Right lung (tissue), 5 donors: Measurements from ENCODE around the gene PARK7. TPM values are rescaled to one million over a fixed set of nuclear protein-coding genes. Genes with fewer than 3 reads are reported as not detected.

Experiments used
- DNase-seq, 2 donors: peaks; one replicate each; pipeline ENCODE4 v3.0.0-alpha.2; 2013
- polyA plus RNA-seq, 5 donors: library from polyadenylated mRNA; unstranded; fragments of 120-200 nt; gene quantifications; one replicate each; pipeline versions ENCODE4 v1.2.1 to v1.2.3, GENCODE V29; 2013; ENCODE audit warnings: inconsistent platforms in 1 of 5, low replicate concordance in 1 of 5; ENCODE audit not compliant: insufficient read length in 5 of 5, insufficient read depth in 1 of 5

Gene PARK7
- polyA plus RNA-seq, 5 donors, result 270 to 347 (median 299) TPM

DNA sequence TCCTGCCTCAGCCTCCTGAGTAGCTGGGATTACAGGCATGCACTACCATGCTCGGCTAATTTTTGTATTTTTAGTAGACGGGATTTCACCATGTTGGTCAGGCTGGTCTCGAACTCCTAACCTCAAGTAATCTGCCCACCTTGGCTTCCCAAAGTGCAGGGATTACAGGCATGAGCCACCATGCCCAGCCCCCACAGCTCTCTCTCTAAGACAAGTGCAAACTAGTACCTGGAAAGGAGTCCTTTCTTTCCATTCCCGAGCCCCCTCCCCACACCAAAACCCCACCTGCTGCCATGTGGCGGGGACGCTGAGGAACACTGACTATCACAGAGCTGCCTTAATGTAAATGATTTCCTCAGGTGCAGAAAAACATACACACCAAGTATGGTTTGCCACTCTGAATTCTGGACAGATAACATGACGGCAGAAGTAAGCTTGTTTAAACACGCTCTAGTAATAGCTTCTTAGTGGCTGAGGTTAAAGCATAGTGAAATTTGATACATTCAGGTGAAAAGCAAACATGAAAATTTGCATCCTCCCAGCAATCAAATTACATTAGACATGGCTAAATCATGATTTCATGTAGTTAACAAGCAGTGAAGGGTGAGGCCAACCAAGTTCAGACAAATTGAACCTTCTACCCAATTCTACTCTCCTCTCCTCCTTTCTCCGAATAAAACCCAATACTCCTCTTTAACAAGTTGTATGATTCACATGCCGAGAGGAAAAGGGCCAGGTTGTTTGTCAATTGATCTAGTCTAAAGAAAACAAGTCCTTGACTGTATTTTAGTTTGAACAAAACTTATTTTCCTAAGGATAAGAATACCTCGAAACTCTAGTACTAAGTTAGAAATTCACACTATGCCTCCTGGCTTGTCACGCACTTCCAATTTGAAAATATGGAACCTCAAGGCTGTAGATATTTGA, 44.8 kb downstream of the PARK7 start:
- no peak for DNase-seq

DNA sequence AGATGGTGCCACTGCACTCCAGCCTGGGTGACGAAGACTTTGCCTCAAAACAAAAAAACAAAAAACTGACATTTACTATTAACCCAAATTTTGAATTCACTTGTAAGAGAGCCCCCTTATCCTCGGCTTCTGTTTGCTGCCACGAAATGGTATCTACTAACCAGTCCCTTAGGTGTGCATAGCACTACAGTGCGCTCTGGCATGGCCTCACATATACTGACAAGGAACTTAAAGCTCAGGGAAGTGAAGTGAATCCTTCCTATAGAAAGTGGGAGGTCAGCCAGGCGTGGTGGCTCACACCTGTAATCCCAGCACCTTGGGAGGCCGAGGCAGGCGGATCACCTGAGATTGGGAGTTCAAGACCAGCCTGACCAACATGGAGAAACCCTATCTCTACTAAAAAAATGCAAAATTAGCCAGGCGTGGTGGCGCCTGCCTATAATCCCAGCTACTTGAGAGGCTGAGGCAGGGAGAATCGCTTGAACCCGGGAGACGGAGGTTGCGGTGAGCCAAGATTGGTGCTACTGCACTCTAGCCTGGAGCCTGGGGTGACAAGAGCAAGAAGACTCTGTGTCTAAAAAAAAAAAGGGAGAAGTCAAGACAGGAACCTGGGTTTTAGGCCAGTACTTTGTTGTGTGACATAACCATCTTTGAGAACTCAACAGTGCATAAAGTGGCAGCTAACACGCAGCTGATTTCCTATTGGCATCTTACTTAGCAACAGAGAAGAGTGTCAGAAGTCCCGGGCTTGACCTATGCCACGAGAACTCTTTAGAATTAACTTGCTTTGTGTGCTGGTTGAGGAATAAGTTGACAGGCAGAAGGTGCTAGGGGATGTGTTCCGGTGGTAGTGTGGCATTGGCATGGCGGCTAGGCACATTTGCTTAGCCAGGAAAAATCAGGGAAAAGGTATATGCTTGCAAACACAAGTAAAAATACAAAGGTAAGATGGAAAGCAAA, 47.8 kb downstream of the PARK7 start:
- no peak for DNase-seq

DNA sequence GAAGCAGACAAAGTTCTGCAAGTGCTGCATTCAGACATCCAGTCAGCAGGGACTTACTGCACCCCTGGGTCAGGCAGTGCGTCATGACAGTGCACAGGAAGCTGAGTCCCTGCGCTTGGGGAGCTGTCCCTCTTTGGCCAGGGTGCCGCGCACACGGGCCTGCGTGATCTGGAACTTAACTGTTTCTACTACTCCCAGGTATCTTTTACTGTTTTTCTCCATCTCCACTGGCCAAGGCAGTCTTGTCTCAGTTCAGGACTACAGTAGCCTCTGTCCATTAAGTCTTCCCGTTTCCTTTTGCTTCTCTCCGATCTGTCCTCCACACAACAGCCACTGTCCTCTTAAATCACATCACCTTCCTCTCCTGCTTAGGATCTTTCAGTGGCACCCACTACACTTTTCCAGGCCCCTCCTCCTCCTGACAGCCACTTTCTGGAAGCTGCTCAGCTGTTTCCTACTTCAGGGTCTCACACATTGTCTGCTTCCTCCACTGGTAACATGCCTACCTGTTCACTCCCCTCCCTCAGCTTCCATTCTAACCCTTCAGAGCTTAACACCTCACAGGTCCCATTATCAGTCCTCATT, 48.7 kb downstream of the PARK7 start:
- no peak for DNase-seq

DNA sequence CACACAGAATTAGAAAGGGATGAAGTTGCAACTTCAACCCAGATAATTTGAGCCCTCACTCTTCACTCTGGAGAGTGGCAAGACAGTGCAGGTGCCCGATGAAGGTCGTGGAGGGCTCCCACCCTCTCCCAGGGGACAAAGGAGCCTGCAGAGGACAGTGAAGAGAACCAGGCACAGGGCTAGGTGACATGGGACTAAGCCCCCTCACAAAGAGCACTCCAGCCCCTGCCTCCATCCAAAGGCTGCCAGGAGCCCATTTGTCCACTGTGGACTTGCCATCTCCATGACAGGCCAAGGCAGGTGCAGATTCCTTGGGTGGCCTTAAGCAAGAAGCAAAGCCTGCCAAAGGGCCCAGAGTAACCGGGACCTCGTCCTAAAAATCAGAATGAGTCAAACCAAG, 49.5 kb downstream of the PARK7 start:
- no peak for DNase-seq

DNA sequence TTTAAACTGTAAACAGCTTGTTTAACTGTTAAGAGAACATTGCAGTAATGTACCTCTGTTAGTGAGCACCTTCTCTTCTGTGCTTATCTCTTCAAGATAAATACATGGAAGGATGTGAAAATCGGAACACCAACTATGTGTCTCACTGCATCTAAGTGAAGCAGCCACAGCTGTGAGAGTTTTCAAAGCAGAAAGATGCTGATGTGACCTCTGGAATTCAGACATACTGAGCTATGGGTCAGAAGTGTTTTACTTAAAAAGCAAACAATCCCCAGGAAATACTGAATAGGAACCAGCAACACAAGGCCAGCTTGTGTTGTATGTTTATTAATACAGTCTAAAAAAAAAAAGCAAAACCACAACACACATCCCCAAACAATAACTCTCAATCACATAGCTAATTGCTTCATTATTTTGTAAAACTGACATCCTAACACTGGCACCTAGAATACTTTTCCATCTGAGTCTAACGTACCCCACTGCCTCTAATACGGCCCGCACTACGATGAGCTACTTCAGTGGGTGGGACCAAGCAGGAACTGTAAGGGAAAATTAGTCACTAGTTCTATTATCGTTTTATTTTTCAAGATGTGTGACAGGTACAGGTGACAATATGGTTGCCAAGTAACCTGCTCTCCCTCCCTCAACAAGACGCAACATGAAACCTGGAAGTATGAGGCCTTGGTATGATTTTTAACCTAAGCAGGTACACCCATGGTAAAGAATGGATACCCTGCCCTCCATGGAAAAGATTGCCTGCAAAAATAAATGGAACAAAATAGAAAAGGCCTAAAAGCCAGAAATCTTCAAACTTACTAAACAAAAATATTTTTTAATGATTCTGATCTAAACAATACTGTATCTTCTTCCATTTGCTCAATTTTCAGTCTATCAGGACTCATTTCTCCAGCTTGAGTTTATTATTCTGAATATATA, 50.7 kb downstream of the PARK7 start:
- no peak for DNase-seq

DNA sequence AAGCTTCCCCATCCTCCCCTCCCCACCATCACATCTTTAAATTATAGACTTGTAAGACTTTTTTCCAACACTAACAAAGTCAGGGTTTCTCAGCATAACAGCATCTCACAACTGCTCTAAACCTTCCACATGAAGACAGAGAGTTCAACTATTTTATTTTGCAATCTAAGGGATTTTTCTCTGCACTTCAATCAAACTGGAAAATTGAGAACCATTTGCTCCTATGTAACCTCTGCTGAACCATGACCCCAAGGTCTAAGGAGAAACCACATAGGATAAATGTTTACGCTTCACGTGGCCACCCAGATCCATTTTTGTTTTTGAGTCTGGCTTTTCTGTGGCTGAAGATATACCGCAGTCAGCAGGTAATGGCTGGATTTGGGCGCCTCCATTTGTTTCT, 51.4 kb downstream of the PARK7 start:
- DNase-seq, result no peak

DNA sequence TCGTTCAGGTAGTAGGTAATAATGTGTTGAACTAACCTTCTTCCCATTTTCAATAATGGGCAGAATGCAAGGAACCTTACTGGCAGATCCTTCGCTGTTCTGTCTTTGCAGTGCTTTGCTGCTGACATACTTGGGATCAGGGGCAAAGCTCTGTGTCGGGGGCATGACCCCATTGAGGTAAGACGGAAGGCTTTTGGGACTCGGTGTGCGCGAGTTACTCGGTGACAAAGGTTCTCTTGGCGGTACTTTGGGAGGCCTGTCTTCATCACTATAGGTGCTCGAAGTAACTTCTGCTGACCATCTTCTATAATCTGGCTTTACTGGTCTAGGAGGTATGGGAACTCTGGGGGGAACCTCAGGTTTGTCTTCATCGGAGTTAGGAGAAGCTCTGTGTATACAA, 51.9 kb downstream of the PARK7 start:
- no peak for DNase-seq

DNA sequence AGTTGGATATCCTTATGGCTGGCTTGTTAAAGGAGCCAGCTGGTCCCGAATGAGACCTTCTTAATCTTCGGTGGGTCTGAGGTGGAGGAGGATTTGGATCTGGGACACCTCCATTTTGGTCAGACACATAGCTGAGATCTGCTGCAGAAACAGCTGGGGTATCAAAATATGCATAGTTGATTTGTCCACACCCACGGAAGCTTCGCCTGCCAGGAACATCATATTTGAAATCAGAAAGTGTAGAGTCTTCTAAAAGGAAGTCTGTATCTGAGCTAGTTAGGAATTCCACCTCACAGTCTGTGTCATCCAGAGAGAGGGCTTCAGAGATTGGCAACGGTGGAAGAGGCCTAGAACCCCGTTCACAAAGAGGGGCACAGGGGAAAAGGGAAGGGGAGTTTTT, 52.3 kb downstream of the PARK7 start:
- DNase-seq, result no peak

DNA sequence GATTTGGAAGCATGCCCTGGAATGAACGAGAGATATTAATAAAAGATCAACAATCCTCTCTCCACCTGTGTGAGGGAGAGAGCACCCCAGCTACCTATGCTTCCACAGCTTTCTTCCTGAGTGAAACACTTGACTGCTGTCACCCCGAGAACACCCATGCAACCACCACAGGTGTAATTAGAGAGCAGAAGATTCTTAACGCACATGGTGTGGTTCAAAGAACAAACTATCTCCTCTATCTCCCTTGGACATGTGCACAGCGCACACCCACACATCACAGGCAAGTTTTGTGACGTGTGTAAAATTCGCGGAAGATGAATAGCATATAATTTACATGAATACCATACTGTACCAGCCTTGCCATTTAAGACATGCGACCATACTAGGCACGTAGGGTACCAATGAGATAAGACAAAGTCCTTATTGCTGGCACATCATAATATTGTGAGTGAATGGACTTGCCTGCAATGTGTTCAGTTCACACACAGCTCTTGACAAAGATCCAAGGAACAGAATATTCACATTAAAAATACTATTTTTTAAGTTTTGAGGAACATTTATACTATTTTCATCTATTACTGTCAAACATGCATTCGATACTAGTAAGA, 53.0 kb downstream of the PARK7 start:
- no peak for DNase-seq

DNA sequence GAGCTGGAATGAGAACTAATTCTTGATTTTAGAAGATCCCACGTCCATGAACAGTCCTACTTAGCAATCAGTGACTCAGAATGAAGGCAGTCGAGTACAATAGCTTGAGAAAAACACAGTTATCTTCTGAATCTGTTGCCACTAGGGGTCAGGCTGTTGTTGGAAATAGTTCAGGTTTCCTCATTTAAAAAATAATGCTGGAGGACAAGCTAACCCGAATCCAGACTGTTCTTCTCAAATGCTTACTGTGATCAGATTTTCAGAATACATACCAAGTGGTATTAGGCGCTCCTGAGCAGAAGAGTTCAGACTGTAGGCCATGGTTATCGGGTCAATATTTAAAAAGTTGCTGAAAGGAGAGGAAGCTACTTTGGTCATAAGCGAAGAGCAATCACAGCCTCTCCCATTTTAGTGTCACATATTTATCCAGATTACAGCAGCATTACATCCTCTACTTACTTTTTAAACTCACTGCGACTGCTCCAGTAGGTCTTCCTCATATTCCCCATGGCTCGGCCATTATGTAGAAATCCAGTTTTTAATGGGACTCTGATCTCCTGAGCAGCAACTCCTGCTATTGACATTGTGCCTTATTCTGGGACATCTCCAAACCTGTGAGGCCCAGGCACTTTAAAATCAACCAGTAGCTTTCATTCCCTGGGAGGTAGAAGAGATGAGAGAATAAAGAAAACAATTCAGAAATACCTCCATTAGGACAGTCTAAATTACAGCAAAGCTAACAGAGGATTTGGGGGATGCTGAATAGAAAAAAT, 53.7 kb downstream of the PARK7 start:
- DNase-seq, result peak; percentile 68 to 80

DNA sequence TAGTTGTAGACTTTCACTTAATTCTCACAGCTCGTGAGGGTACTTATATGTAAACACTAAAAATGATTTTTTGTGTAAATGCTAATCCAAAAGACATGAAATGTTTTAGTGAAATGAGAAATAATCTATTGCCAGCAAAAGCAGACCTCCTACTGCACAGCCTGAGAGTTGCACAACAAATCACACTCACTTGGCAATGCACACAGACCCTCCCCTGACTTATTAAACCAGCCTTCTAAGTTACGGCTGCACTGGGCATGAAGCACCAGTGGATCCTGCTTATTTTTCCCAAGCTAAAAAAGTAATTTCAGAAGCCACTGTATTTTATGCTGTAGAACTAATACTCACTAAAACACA, 54.3 kb downstream of the PARK7 start:
- DNase-seq, result no peak

DNA sequence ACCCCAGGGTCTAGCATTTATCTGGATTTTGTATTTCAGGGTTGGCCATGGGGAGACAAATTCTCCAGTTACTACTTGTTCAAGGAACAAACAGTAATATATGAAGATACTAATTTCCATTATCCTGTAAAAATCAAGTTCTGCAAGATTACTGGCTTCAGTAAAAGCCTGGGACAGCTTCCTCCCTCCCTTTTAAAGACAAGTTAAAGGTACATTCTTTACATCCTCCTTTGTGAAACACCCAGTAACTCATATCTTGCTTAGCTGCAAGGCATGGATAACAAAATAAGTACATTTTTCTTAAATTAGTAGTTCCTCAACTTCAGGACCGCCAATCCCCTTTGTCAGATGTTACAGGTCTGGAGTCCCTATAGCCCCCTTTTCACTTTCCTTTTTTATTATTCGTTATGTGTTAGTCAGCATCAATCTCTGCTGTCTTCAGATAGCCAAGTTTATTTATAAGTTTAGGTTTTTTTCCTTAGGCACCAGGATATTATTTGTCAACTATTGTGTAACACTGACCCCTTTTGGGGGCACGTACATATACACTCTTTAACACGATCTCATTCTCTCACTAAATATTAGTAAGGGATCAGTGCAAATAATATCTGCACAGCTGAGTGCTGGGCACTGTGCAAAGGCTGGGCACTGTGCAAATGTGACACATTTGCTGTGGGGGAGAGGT, 54.8 kb downstream of the PARK7 start:
- DNase-seq, result no peak

DNA sequence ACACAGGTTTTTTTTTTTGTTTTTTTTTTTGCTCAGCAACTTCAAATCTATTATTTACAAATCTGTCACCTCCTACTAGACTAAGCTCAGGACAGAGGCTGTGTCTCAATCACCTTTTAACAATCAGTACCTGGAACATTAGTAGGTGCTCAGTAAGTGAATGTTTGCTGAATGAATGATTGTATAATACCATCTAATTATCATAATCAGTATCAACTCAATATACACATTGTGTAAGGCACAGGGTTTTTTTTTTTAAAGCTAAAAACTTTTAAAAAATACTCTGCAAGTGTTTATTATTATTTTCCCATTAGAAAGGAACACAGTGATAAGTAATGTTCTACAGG, 55.4 kb downstream of the PARK7 start:
- DNase-seq, result no peak

DNA sequence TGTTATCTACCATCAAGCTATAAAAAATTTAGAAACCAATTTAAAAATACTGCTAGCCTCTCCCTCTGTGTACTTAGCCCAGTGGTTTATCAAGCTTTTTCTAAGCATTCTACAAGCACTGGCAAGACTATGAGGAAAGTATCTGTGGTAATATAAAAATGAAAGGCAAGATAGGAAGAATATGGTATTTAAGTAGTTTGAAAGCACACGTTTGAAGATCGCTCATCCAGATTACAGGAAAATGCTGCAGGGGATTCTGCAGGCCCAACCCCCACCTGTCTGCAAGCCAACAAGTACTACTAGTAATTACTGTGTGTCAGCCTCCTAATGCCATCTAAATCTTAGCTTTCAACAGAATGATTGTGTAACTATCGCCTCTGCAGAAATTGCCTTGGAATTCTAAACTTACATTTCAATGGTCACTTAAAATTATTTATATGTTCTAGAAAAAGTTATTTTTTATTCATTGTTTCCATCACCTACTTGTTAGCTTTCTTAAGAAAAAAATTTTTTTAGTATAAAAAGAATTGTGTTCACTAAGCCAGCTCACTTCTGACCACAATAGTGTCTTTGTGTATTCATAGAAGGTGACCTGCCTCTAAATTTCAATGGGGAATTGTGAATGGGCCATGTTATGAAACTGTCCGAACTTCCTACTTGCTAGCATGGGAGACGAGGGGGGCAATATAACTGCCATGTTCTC, 56.1 kb downstream of the PARK7 start:
- no peak for DNase-seq

DNA sequence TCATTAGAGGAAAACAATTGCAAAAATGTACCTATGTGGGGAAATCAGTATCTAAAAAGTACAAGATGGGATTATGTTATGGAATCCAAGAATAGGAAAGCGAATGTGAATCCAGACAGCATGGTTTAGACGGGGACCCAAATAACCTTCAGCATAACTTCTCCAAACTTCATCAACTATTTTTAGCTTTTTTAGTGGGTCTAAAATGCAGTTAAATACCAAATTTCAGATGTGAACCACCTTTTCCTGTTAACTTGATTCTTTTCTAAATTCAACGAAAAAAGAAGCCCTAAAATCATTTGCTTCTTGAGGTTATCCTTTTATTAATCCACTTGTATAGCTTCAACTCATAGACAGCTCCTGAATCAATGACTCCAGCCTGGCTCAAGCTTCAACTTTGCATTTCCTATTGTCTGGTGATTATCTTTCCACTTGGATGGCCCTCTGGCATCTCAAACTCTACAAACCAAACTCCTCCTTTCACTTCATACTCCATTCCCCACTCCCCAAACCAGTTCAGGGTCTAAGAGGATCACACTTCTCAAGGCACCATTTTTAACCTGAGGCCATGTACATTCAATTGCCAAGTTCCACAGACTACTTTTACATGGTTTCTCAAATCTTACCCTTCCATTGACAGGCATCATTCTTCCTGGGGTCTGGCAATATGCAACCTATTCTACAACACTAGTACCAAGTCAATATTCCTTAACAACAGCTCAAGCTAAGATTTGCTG, 57.1 kb downstream of the PARK7 start:
- no peak for DNase-seq

DNA sequence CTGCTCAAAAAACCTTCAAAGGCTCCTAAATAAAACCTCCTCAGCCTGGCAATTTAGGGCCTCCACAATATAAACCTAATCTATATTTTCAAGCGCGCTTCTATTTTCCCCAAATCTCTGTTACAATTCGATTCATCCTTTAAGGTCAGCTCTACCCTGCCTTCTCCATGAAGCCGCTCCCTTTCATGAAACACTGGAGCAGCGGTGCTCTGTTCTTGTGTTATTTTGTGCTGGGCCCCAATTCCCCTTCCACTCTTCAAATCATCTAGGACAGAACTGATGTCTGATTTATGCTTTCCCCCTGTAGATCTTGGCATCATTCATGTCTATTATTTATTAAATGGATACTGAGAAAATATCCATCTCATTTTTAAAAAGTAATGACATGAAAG, 57.7 kb downstream of the PARK7 start:
- no peak for DNase-seq

DNA sequence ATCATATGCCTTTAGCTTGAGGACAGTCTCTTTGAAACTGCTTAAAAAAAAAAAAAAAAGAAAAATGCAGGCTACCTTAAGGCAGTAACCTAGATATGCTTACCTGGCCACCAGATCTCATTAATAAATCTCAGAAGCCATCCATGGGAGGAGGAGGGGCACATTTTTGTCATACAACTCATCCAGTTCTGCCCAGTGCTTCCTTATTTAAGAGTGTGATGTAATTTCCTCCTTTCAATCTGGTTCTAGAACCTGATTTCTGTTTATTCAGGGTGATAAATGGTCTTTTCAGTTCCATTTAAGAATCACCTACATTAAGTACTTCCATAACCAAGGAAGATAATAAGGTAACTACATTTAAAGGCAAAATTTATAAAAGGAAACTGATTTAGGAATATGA, 58.5 kb downstream of the PARK7 start:
- DNase-seq, result no peak

DNA sequence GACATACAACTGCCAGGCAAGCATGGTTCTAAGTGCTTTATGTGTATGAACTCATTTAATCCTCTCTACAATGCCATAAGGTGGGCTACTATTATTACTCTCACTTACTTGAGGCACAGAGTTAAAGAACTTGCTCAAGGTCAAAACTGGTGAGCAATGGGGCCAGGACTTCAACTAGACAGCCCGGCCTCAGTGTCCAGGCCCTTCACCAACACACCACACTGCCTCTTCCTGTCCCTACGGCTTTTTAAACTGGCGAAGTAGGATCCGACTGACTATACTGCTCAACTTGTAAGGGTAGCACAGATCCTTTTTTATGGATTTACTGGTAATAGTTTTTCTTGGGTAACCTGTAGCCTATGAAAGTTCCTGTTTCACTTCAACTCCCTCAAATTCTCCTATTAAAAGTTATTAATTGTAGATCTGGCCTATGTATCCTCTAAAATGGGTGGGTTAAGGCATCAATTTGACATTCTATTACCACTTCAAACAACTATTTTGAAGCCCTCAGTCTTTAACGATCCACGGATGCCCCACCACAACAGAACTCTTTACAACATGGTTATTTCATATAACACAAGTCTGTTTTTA, 60.3 kb downstream of the PARK7 start:
- no peak for DNase-seq
